SU-DHL-6 (cell line): ENCODE results near the gene POLR2H.

Experiments
- H2AFZ ChIP-seq: fragments of 200-600 bp; sonication (generic); 2 replicates; pipeline ENCODE4 v1.6.1; 2014; ENCODE audit warnings: low read depth, mild to moderate bottlenecking, moderate library complexity, mixed read lengths, antibody characterized with exemption, low read length; ENCODE audit not compliant: severe bottlenecking
- H3F3A ChIP-seq: fragments of 200-600 bp; shearing (Covaris generic); 2 replicates; pipeline ENCODE4 v1.6.0; 2016; ENCODE audit warnings: antibody characterized with exemption, mild to moderate bottlenecking; ENCODE audit not compliant: insufficient read depth
- H3K27ac ChIP-seq: fragments of 200-600 bp; sonication (generic); 2 replicates; pipeline ENCODE4 v1.5.1; 2016; ENCODE audit warnings: low read depth, mild to moderate bottlenecking, low read length, moderate library complexity, mixed read lengths
- H3K27me3 ChIP-seq: fragments of 200-600 bp; sonication (generic), shearing (Covaris generic); 2 replicates; pipeline ENCODE4 v1.6.0; 2014; ENCODE audit warnings: mild to moderate bottlenecking, low read length
- H3K36me3 ChIP-seq: fragments of 200-600 bp; sonication (generic); 2 replicates; pipeline ENCODE4 v1.6.1; 2014; ENCODE audit warnings: mild to moderate bottlenecking, low read length, mixed read lengths
- H3K4me2 ChIP-seq: fragments of 300-600, 200-600 bp; shearing (Covaris generic), sonication (generic); 2 replicates; pipeline ENCODE4 v1.6.0; 2014; ENCODE audit warnings: low read length, low read depth, mild to moderate bottlenecking; ENCODE audit not compliant: poor library complexity, severe bottlenecking
- H3K4me3 ChIP-seq: fragments of 200-600 bp; sonication (generic); 2 replicates; pipeline ENCODE4 v1.5.1; 2014; ENCODE audit warnings: antibody characterized with exemption, low read length, mild to moderate bottlenecking, mixed read lengths; ENCODE audit not compliant: insufficient read depth, poor library complexity, severe bottlenecking
- H3K79me2 ChIP-seq: fragments of 200-600 bp; sonication (generic); 2 replicates; pipeline ENCODE4 v1.6.1; 2014; ENCODE audit warnings: mild to moderate bottlenecking, low read length, moderate library complexity; ENCODE audit not compliant: insufficient read depth
- H3K9ac ChIP-seq: fragments of 200-600 bp; sonication (generic); 2 replicates; pipeline ENCODE4 v1.7.0; 2014; ENCODE audit warnings: mild to moderate bottlenecking, low read length
- H3K9me2 ChIP-seq: fragments of 200-600 bp; sonication (generic); replicated peaks from 2 replicates; pipeline ENCODE4 v1.6.1; 2014; ENCODE audit warnings: low read length; ENCODE audit not compliant: insufficient read depth
- H3K9me3 ChIP-seq: fragments of 200-600 bp; sonication (generic); 2 replicates; pipeline ENCODE4 v1.6.1; 2014; ENCODE audit warnings: low read length, mixed read lengths; ENCODE audit not compliant: insufficient read depth
- H4K20me1 ChIP-seq: fragments of 200-600 bp; sonication (generic); 2 replicates; pipeline ENCODE4 v1.6.1; 2014; ENCODE audit warnings: low read depth, mild to moderate bottlenecking, antibody characterized with exemption, low read length, moderate library complexity, mixed read lengths
- EZH2phosphoT487 ChIP-seq: fragments of 200-600 bp; sonication (generic), shearing (Covaris generic); conservative IDR thresholded peaks from 2 replicates; pipeline ENCODE4 v1.6.1; 2018; ENCODE audit warnings: mild to moderate bottlenecking, antibody characterized with exemption, low read length, moderate library complexity, mixed read lengths
- TF ChIP-seq, protein P1 (sequence below): fragments of 200-600 bp; sonication (generic); IDR thresholded peaks from one replicate; pipeline ENCODE4 v1.5.1; 2017; ENCODE audit warnings: antibody characterized with exemption, mild to moderate bottlenecking, low read length, moderate library complexity; ENCODE audit not compliant: insufficient read depth, poor library complexity, severe bottlenecking

Gene POLR2H

DNA sequence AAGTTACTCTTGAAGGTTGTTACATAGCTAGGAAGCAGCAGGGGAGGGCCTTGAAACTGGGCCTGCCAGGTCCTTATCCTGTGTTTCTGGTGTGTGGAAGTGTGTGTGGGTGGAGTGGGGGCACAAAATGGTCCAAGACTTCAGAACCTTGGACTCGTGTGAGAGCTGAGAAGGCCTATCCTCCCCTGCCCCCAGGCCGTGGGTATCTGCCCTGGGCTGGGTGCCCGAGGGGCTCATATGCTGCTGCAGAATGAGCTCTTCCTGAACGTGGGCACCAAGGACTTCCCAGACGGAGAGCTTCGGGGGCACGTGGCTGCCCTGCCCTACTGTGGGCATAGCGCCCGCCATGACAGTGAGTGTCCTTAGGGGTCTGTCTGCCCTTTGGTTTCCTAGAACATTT lies 22.8 kb downstream of the POLR2H start:
- H3K79me2 ChIP-seq: no peaks in the 10 kb centered on the region
- H3K36me3 ChIP-seq: no peaks in the 10 kb centered on the region
- TF ChIP-seq EZH2phosphoT487: no peak
- TF ChIP-seq, protein P1, sequence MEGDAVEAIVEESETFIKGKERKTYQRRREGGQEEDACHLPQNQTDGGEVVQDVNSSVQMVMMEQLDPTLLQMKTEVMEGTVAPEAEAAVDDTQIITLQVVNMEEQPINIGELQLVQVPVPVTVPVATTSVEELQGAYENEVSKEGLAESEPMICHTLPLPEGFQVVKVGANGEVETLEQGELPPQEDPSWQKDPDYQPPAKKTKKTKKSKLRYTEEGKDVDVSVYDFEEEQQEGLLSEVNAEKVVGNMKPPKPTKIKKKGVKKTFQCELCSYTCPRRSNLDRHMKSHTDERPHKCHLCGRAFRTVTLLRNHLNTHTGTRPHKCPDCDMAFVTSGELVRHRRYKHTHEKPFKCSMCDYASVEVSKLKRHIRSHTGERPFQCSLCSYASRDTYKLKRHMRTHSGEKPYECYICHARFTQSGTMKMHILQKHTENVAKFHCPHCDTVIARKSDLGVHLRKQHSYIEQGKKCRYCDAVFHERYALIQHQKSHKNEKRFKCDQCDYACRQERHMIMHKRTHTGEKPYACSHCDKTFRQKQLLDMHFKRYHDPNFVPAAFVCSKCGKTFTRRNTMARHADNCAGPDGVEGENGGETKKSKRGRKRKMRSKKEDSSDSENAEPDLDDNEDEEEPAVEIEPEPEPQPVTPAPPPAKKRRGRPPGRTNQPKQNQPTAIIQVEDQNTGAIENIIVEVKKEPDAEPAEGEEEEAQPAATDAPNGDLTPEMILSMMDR: no peak
- H3K9ac ChIP-seq: no peak overlapping the region
- no peak overlapping the region for H3K4me2 ChIP-seq
- no peak overlapping the region for H2AFZ ChIP-seq
- H3K27ac ChIP-seq: no peak overlapping the region
- H3K9me2 ChIP-seq: no peaks in the 10 kb centered on the region
- no peaks in the 10 kb centered on the region for H3K27me3 ChIP-seq
- no peaks in the 10 kb centered on the region for H3K9me3 ChIP-seq
- no peak overlapping the region for H3K4me3 ChIP-seq
- H4K20me1 ChIP-seq: no peaks in the 10 kb centered on the region
- no peaks in the 10 kb centered on the region for H3F3A ChIP-seq

DNA sequence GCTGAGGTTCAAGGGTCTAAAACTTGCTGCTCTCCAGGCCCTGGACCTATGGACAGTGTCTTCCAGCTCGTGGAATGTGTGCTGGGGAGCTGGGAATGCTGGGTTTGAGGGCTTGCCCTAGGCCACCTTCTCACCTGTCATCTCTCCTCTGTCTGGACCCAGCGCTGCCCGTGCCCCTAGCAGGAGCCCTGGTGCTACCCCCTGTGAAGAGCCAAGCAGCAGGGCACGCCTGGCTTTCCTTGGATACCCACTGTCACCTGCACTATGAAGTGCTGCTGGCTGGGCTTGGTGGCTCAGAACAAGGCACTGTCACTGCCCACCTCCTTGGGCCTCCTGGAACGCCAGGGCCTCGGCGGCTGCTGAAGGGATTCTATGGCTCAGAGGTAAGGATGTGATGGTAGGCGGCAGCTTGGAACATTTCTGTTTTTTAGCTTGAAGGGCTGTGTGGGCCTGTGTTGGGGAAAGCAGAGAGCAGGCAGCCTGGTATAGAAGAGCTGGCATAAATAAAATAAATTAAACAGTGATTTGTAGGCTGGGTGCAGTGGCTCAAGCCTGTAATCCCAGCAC lies 23.4 kb downstream of the POLR2H start:
- H3K9me2 ChIP-seq: no peaks in the 10 kb centered on the region

DNA sequence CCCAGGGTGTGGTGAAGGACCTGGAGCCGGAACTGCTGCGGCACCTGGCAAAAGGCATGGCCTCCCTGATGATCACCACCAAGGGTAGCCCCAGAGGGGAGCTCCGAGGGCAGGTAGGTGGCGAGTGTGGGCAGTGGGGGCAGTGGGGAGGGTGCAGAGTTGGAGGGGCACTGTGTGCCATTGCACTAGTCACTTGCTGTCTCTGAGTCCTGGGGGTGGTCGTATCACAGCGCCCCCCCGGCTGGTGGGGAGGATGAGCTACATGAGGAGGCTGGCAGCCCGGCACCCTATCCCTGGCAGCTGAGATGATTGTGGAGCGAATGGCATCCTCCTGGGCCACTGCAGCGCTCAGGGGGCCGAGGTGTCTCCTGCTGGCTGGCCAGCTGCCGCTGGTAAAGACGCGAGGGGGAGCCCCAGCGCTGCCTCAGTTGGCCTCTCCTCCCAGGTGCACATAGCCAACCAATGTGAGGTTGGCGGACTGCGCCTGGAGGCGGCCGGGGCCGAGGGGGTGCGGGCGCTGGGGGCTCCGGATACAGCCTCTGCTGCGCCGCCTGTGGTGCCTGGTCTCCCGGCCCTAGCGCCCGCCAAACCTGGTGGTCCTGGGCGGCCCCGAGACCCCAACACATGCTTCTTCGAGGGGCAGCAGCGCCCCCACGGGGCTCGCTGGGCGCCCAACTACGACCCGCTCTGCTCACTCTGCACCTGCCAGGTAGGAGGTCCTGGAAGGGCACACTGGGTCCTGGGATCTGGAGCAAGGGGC lies 24.7 kb downstream of the POLR2H start:
- TF ChIP-seq, protein P1: no peak
- TF ChIP-seq EZH2phosphoT487: no peak
- no peak overlapping the region for H3K4me3 ChIP-seq
- H3K9ac ChIP-seq: no peak overlapping the region
- H4K20me1 ChIP-seq: no peaks in the 10 kb centered on the region
- H3K4me2 ChIP-seq: no peak overlapping the region
- no peaks in the 10 kb centered on the region for H3F3A ChIP-seq
- no peaks in the 10 kb centered on the region for H3K9me2 ChIP-seq
- no peaks in the 10 kb centered on the region for H3K36me3 ChIP-seq
- no peaks in the 10 kb centered on the region for H3K9me3 ChIP-seq
- H2AFZ ChIP-seq: no peak overlapping the region
- H3K27me3 ChIP-seq: no peaks in the 10 kb centered on the region
- H3K79me2 ChIP-seq: no peaks in the 10 kb centered on the region
- no peak overlapping the region for H3K27ac ChIP-seq

More for the DNA sequence above, 23.4 kb downstream of the POLR2H start:
- H3K27ac ChIP-seq: no peak overlapping the region
- H3K9me3 ChIP-seq: no peaks in the 10 kb centered on the region
- H4K20me1 ChIP-seq: no peaks in the 10 kb centered on the region
- H3F3A ChIP-seq: no peaks in the 10 kb centered on the region
- no peaks in the 10 kb centered on the region for H3K27me3 ChIP-seq
- H3K79me2 ChIP-seq: no peaks in the 10 kb centered on the region
- no peak for TF ChIP-seq EZH2phosphoT487
- no peak overlapping the region for H3K4me3 ChIP-seq
- no peak overlapping the region for H3K9ac ChIP-seq
- H3K36me3 ChIP-seq: no peaks in the 10 kb centered on the region
- no peak overlapping the region for H3K4me2 ChIP-seq
- no peak overlapping the region for H2AFZ ChIP-seq

DNA sequence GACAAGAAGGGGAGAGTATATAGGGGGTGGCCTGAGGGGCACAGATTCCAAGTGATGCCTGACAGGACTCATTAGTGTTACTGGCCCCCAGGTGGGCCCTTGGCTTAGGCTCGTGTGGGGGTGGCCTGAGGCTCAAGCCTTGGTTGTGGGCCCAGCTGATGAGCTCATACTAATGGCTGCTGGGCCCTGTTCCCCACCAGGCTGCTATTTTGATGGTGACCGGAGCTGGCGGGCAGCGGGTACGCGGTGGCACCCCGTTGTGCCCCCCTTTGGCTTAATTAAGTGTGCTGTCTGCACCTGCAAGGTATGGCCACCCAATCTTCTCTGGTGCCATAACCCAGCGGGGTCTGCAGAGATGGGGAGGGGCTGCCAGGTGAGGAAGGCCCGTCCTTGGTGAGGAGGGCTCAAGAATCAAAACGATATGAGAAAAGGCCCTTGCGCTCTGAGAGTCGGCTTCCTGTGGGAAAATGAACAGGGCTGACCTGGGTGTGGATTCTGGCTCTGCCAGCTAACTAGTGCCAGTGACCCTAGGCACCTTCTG lies 25.7 kb downstream of the POLR2H start:
- no peak overlapping the region for H3K4me3 ChIP-seq
- TF ChIP-seq, protein P1: no peak
- no peak for TF ChIP-seq EZH2phosphoT487
- no peaks in the 10 kb centered on the region for H3K9me2 ChIP-seq
- H2AFZ ChIP-seq: no peak overlapping the region
- no peak overlapping the region for H3K27ac ChIP-seq
- no peaks in the 10 kb centered on the region for H3F3A ChIP-seq
- H3K36me3 ChIP-seq: no peaks in the 10 kb centered on the region
- H3K4me2 ChIP-seq: no peak overlapping the region
- no peaks in the 10 kb centered on the region for H3K79me2 ChIP-seq
- no peaks in the 10 kb centered on the region for H3K27me3 ChIP-seq
- H4K20me1 ChIP-seq: no peaks in the 10 kb centered on the region
- no peaks in the 10 kb centered on the region for H3K9me3 ChIP-seq
- H3K9ac ChIP-seq: no peak overlapping the region
